GM21576 (cell line): ENCODE results near the gene SLC26A1.

Source experiments
- ATAC-seq: cut with Tn5 transposase; IDR thresholded peaks from one replicate; pipeline ENCODE4 v1.9.1; 2021; ENCODE audit warnings: mild to moderate bottlenecking, moderate library complexity; ENCODE audit not compliant: unreplicated experiment

SLC26A1 gene, protein sequence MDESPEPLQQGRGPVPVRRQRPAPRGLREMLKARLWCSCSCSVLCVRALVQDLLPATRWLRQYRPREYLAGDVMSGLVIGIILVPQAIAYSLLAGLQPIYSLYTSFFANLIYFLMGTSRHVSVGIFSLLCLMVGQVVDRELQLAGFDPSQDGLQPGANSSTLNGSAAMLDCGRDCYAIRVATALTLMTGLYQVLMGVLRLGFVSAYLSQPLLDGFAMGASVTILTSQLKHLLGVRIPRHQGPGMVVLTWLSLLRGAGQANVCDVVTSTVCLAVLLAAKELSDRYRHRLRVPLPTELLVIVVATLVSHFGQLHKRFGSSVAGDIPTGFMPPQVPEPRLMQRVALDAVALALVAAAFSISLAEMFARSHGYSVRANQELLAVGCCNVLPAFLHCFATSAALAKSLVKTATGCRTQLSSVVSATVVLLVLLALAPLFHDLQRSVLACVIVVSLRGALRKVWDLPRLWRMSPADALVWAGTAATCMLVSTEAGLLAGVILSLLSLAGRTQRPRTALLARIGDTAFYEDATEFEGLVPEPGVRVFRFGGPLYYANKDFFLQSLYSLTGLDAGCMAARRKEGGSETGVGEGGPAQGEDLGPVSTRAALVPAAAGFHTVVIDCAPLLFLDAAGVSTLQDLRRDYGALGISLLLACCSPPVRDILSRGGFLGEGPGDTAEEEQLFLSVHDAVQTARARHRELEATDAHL

DNA sequence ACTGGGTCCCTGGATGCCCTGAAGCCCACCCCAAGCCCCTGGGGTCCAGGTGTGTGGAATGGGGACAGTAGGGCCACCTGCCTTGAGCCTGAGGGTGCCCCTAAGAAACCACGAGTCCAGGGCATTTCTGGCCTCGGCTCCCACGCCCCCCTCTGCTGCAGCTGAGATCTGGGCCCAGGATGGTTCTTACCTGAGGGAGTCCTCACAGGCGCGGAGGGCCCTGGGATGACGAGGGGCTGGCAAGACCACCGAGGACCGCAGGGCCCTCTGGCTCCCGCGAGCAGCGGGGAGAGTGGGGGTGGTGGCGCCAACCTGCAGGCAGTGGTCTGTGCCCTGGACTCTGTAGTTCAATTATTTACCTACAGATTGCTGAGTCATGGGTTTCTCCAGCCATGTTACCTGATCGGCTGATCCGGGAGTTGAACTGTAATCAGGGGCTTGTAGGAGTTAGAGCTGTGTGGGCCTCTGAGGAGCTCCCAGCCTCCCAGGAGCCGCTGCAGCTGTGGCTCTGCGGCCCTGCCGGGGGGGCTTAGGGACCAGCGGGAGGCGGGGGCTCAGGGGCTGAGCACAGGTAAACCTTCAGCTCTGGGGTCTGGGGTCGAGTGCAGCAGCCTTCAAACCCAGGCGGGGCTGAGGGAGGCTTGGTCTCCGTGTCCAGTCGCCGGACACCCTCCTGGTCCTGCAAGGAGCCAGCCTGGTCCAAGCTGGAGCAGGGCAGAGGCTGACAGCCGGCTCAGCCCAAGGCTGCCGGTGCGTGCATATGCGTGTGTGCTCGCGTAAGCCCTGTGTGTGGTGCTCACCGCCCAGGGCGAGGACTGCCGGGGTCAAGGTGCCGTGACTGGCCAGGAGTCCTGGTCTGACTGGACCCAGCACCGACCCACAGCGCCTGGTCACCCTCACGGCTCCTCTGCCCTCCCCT is at the start of gene SLC26A1:
Gene SLC26A1 (minus strand): TSS at position 294 of the 919 bp plus-strand sequence. CDS start 1,701 bp downstream, outside the sequence.
- ATAC-seq: no peak

DNA sequence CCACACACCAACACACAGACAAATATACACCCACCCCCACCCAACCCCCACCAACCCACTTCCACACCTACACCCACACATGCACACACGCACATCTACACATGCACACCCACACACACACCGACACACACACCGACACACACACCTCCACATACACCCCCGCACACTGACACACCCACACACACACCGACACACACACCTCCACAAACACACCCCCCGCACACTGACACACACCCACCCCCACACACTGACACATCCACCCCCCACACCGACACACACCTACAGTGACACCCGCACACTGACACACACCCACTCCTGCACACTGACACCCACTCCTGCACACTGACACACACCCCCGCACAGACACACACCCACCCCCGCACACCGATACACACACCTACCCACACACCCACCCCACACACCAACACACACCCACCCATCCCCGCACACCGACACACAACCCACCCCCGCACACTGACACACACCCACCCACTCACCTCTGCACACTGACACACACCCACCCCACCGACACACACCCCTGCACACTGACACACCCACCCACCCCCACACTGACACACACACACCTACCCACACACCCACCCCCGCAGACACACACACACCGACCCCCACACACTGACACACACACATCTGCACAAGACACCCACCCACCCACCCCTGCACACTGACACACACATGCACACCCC is 49.3 kb upstream of the SLC26A1 start:
- ATAC-seq: no peak

DNA sequence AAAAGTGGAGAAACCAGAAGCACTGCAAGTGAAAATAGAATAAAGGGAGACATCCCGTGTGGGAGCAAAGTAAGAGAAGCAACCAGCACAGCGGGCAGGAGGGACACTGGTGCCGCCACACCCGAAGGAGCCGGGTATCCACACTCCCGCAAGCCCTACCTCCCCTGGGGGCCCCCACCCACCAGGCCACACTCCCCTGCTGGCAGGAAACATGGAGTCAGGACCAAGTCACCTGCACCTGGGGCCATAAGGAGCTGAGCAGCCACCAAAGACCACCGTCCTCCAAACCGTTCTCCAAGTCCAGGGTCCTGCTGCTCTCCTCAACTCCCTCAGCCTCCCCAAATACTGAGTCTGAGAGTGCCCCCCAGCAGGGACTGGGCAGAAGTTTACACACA is 48.7 kb upstream of the SLC26A1 start:
- no peak for ATAC-seq

DNA sequence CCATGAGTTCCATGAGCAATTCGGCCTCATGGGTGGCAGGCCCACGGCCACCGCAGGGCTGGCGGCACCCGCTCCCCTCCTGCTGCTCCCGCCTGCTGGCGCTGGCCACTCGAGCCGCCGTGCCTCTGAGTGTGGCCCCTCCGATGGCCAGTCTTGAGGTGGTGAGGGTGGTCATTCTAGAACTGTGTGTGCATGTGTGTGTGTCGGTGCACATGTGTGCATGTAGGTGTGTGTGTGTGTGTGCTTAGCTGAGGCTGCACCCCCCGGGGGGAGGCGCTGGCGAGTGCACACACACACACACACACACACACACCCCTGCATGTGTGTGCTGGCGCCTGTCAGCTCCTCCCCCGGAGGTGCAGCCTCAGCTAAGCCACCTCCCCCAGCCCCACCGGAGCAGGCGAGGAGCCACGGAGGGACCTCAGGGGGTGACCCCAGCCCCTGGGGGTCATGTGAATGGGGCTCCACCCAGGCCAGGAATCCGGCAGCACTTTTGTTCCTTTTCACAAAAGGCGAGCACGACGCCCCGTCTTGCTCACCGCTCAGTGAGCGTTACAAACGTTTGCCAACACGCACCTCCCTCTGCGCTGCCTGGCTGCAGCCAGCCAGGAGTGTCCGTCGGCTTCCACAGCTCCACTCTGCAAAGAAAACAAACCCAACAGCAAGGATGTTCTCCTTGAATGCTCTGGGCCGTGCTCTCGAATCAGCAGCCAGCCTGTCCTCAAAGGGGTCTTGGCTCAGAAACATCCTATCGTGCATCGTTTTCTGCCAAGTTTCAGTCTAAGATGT is 48.1 kb upstream of the SLC26A1 start:
- no peak for ATAC-seq

DNA sequence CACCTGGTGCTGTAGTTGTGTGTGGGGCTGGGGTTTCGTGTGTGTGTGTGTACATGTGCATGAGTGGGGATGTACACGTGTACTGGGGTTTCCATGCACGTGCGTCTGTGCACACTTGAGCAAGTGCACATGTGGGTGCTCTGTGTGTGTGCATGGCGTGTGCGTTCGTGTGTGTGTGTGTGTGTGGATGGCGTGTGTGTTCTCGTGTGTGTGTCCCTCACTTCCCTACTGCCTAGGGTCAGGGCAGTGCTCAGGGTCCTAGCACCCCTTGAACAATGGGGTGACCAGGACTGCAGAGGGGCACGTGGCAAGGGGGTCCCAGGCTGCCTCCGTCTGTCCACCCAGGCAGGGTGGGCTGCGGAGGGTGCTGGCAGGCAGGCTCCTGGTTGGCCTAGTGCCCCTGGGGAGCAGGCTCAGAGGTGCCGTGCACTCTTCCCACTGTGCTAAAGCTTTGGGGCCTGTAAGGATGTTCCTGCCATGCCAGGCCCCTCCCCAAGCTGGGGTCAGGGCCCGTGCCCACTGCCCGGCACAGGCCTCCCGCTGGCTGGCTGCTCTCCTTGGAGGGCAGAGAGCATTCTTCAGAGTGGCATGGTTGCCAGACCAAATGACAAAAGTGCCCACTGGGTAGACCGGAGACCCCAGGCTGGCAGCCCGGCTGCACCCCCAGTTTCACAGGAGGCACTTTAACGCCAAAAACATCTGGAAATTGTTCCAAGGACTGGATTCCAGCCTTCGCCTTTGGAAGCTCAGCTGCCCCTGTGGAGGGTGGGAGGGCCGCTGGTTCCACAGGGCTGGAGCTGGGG is 47.3 kb upstream of the SLC26A1 start:
- ATAC-seq: no peak

DNA sequence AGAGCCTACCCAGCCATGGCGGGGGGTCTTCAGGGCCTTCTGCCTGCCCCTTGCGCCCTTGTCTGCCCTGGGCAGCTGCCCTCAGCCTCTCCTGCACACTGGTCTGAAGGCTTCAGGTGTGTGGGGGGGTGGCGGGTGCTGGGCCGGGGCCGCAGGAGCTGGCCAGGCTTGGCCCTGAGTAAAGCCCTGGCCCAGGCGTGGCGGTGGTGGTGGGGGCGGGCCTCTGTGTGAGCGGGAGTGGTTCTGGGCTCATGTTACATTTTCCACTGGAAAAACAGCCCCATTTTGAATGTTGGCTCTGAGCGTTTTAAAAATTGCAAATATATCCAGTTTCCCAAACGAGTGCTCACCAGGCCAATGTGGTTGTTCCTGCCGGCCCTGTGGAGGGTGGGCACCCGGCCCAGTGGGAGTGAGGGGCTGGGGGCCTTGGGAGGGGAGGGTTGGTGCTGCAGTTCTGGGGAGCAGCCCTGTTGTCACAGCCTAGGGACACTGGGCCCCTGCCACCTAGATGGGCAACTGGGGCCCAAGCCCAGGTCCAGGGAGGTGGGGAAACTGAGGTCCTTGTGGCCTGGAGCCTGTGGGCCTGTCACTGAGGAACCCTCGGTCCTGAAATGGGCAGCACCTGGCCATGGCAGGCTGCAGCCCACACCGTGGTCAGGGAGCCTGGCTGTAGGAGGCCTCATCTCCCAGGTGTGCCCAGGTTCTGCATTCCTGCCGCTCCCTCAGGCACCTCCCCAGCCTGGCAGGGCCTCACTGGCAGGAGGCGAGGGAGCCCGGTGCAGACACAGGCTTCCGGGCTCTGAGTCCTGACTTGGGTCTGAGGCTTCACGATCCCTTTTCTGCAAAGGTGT is 46.5 kb upstream of the SLC26A1 start:
- ATAC-seq: no peak

DNA sequence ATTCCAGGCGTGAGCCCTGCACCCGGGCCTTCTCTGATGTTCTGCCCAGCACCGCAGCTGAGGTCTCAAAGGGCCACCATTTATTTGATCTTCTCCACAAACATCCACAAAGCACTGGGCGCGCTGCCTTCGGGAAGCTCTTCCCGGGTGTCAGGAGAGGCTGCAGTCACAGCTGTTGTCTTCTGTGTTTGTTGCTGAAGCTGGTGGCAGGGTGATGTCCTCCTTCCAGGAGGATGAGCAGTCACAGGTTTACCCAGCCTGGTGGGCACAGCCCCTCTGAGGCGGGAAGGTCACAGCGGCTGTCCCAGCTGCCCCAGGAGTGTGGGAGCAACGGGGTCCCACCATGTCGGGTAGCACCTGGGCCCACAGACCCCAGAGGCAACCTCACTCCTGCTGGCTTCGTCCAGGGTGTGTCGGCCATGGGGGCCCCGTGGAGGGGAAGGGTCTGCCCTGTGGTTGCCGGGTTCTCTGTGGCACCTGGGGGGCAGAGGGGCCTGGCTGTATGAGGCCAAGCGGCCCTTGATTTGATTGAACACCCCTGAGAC is 45.8 kb upstream of the SLC26A1 start:
- no peak for ATAC-seq

DNA sequence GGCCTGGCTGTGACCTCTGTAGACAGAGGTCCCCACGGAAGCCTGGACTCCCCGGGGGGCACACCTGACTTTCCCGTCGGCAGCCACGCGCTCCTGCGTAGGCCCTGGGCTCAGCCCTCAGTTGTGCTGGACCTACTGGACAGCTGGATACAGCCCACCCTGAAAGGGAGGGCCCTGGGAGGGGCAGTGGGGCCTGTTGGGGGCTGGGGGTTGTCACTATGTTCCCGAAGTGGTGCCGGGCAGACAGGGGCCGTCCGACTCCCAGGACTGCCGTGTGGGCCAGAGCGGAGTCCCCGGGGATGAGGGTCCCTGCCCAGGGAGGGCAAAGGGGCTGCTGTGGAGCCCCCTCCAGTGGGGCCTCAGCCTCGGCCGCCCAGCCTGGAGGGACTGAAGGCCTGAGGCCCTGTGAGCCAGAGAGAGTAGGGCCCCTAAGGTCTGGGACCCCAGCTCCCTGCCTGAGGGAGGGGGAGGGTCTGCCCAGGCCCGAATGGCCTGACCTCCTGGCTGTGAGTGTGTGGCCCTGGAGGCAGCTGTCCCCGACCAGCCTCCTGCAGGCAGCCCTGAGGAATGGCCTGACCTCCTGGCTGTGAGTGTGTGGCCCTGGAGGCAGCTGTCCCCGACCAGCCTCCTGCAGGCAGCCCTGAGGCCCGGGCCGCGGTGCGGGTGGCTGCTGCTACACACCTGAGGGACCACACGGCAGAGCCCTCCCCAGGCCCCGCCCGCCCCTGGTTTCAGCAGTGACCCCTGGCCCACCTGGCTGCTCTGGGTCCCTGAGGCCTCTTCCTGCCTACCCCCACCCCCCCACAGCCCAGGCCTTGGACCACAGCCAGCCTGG is 44.0 kb upstream of the SLC26A1 start:
- no peak for ATAC-seq

DNA sequence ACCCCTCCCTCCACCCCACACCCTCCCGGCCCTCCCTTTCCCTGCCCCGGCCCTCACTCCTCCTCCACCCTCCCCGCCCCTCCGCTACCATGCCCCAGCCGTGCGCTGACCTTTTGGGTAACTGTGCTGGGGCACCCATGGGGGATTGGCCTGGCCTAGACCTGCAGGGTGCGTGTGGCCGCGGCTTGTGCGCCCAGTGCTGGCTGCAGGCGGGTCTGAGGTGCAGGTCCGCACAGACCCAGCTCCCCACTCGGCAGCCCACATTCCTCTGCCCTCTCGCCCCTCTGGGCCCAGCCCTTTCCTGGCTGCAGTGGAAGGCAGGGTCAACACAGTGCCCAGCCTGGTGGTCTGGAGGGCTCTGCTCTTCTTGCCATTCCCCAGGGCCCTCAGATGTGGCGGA is 42.9 kb upstream of the SLC26A1 start:
- no peak for ATAC-seq

DNA sequence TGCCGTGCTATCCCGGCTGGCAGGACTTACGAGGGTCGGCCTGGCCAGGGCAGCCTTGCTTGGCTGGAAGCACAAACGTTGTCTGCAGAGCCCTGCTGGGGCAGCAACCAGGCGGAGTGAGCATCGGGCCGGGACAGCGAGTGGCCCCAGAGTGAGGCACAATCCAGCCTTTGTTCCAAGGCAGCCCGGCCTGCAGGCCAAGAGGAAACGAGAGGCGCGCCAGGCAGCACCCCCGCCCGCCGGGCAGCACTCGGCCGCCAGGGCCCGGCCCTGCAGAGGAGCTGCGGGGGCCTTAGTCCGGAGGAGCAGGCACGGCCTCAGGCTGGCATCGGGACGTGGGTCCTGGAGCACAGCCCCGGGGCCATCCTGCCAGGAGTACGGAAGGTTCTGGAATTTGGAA is 42.3 kb upstream of the SLC26A1 start:
- ATAC-seq: no peak

DNA sequence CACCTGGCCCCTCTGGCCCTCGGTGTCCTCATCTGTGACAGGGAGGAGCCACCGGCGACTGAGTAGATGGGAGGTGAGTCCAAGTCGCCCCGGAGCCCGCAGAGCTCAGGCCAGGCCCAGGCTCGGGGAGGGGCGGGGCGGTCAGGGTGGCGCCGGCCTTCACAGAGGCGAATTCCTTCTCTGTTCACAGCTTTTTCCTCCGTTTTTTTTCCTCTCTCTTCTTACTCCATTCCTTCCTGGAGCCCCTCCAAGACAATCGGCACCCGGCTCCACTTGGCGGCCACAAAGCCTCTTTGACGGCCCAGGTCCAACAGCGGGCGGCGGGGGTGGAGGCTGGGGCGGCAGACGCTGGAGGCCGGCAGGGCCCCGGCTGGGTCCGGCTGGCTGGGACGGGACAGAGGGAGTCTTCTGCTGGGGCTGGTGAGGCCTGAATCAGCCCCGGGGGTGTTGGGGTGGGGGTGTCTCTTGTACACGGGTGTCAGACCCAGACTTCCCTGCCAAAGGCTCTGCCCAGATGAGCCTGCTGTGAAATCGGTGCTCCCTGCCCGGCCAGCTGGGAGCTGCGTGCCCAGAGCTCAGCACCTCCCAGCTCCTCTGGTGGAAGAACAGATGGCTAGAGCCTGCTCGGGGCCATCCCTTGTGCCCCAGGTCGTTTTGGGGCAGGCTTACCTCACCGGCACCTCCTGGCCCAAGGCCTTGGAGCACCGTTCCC is 40.8 kb upstream of the SLC26A1 start:
- no peak for ATAC-seq

DNA sequence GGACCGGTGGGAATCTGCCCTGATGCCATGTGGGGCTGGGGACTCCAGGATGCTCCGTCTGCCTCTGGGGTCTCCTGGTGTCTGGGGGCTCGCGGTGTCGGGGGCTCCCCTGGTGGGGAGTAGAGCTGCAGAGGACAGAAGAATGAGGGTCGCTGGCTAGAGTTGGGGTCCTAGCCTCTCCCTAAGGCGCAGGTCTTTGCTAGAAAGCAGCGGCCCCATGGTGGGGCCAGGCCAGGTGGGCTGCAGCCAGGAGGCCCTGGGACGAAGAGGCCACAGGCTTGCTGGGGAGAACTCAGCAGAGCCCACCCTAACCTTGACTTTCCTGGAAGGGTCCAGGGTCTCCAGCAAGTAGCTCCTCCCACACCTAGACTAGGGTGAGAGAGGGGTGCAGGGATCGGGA is 39.7 kb upstream of the SLC26A1 start:
- ATAC-seq: no peak

DNA sequence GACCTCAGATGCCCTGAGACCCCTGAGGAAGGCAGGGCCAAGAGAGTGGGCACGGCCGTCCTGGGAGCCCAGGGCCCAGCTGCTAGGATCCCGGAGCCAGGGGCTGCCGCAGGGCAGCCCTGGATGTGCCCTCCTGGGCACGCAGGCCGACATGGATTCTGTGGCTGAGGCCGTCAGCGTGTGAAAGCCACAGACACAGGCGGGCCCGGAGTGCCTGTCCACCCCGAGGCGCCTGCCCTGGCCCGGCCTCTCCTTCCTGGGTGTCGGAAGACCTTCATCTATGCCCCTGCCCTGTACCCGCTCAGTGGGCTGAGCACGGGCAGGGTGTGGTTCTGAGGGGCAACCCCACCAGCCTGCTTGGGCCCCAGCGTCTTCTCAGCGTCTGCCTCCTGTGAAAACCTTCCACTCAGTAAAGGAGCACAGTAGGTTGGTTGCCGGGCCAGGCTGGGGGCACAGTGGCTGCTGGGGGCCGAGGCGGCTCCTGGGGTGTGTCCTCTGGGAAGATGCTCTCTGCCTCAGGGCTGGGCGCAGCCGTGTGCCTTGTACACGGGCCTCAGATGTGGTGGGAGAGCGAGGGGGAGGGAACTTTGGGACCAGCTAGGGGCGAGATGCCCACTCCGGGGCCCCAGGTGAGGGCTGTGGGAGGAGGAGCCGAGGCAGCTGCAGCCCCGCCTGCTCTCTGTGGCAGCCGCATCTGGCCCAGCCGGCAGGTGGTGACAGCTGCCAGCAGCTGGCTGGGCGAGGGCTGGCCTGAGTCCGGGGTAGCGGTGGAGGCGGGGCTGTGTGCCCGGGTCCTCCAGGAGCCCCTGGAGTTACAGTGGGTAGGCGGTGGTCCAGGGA is 39.0 kb upstream of the SLC26A1 start:
- ATAC-seq: no peak

DNA sequence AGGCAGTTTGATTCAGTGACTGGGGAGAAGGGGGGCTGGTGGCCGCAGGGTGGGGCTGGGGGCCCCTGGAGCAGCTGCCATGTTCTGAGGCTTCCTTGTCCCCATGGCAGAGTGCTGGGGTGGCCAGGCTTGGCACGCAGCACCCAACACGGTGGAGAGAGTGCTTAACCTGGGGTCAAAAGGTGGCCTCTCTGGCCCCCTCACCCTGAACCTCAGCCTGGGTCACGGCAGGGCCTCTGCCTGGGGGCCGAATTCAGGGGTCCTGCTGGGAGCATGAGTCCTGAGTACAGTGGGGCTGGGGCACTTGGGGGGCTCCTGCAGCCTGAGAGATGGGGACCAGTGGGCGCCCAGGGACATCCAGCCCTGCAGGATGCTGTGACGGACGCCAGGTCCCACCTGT is 38.1 kb upstream of the SLC26A1 start:
- ATAC-seq: no peak

DNA sequence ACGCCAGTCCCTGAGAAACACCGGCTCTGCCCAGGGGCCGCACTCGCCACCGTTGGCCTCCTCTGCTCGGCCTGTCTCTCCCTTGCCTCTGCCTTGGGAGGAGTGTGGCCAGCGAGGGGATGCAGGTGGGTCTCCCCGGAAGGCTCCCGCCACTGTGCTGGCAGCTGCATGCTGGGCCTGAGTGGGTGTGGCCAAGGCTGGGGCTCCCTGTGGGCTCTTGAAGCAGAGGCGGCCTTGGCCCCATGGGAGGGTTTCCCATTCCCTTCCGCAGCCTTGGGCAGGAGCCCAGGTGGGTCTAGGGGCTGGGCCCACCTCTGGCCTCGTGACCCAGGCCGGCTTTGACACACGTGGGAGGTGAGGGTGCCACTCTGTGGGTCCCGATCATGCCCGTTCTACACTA is 37.4 kb upstream of the SLC26A1 start:
- ATAC-seq: no peak

DNA sequence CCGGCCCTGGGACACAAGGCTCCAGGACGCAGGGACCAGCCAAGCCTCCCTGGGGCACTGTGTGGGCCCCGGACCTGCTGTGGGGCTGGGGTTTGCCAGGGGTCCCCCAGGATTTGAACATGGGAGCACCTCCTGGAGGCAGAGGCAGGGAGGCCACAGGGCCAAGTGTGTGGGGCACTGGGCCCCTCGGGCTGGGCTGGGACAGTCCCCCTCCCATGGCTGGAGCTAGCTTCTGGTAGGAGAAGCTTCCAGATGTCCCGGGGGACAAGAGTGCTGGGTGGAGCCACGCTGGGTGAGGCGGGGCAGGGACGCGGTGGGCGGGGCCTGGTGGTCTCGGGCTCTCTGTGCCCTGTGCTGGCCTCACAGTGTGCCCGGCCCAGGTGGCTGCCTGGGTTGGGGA is 36.8 kb upstream of the SLC26A1 start:
- ATAC-seq: no peak
